Measurements from ENCODE around the gene ANKRD26. TPM values are rescaled to one million over a fixed set of nuclear protein-coding genes. Genes with fewer than 3 reads are reported as not detected.

Gene ANKRD26
- total RNA-seq, 2 experiments from 2014 or later, result 6.2 to 6.6 TPM

DNA sequence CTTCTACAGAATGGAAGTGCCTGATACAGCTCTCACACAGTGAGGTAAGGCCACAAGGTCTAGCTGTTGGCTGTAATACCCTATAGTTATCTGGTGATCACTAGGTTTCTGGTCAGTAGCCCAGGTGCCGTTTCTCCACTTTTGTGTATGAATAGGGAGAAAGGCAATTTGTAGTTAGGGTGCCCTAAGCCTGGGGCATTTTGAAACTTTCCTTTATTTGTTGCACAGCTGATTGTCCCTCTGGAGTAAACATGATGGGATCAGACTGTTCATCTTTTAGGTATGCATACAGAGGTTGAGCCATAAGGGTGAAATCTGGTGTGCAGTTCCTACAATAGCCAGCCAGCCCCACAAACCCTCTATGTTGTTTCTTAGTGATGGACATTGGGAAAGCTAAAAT is 112.4 kb downstream of the ANKRD26 start:
- Mint-ChIP-seq H3K27me3 (no peaks in the 10 kb centered on the region), H3K9me3 (no peaks in the 10 kb centered on the region), H3K27ac (no peak overlapping the region), H3K4me3 (no peak overlapping the region), H3K4me1 (ENCODE audit: low read depth) (no peaks in the 10 kb centered on the region), H3K36me3 (ENCODE audit: low read depth) (peaks cover 10% of the 10 kb centered on the region)
- H3K4me3 ChIP-seq (ENCODE audit: low read length), result no peak overlapping the region
- no peaks in the 10 kb centered on the region for H3K27me3 ChIP-seq (ENCODE audit: control insufficient read depth in 1 of 2, insufficient read depth in 2 of 2, low read length in 2 of 2)
- TF ChIP-seq, protein P1, sequence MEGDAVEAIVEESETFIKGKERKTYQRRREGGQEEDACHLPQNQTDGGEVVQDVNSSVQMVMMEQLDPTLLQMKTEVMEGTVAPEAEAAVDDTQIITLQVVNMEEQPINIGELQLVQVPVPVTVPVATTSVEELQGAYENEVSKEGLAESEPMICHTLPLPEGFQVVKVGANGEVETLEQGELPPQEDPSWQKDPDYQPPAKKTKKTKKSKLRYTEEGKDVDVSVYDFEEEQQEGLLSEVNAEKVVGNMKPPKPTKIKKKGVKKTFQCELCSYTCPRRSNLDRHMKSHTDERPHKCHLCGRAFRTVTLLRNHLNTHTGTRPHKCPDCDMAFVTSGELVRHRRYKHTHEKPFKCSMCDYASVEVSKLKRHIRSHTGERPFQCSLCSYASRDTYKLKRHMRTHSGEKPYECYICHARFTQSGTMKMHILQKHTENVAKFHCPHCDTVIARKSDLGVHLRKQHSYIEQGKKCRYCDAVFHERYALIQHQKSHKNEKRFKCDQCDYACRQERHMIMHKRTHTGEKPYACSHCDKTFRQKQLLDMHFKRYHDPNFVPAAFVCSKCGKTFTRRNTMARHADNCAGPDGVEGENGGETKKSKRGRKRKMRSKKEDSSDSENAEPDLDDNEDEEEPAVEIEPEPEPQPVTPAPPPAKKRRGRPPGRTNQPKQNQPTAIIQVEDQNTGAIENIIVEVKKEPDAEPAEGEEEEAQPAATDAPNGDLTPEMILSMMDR (IDR thresholded peaks at IDR 0.05), result no peak
- DNase-seq (no peak), ATAC-seq (ENCODE audit: poor library complexity) (no peak)
- H3K27ac ChIP-seq (ENCODE audit: low read depth in 1 of 2, low read length in 2 of 2), result no peak overlapping the region
- no peaks in the 10 kb centered on the region for H3K4me1 ChIP-seq (ENCODE audit: insufficient read depth, low read length)
- no peaks in the 10 kb centered on the region for H3K9me3 ChIP-seq (ENCODE audit: control insufficient read depth in 1 of 2, insufficient read depth in 1 of 2, low read length in 2 of 2)
- CTCF ChIA-PET, result no interaction called here
- POLR2A ChIA-PET, result no interaction called here
- intact Hi-C loops (cut with DNase I, micrococcal nuclease), result no loop called here
- H3K36me3 ChIP-seq (ENCODE audit: insufficient read depth, low read length), result no peaks in the 10 kb centered on the region

DNA sequence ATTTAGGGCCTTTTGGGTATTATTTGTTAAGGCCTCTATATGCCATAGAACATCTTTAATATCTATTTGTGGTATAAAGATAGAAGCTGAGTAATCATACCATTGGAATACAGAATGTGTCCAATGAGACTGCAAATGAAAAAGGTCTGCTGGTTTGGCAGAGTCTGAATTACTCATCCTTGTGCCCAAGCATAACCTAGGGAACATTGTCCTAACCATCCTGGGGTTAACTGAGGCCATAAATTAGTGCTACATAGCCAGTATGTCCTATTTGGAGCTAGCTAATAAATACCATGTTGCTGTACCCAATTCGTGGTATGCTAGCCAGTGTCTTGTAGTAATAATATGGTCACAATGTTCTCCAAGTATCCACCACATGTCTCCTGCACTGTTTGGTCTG is 117.1 kb downstream of the ANKRD26 start:
- H3K4me1 ChIP-seq (ENCODE audit: insufficient read depth, low read length), result no peaks in the 10 kb centered on the region
- Mint-ChIP-seq H3K36me3 (ENCODE audit: low read depth) (peaks cover 8% of the 10 kb centered on the region), H3K4me1 (ENCODE audit: low read depth) (no peaks in the 10 kb centered on the region), H3K9me3 (no peaks in the 10 kb centered on the region), H3K4me3 (no peak overlapping the region), H3K27ac (no peak overlapping the region), H3K27me3 (no peaks in the 10 kb centered on the region)
- no peak for ATAC-seq (ENCODE audit: poor library complexity)
- no peak overlapping the region for H3K27ac ChIP-seq (ENCODE audit: low read depth in 1 of 2, low read length in 2 of 2)
- ChIA-PET CTCF (no interaction called here), POLR2A (no interaction called here)
- no peaks in the 10 kb centered on the region for H3K9me3 ChIP-seq (ENCODE audit: control insufficient read depth in 1 of 2, insufficient read depth in 1 of 2, low read length in 2 of 2)
- DNase-seq, result no peak
- H3K4me3 ChIP-seq (ENCODE audit: low read length), result no peak overlapping the region
- intact Hi-C loops (cut with DNase I, micrococcal nuclease), result no loop called here
- TF ChIP-seq, protein P1 (IDR thresholded peaks at IDR 0.05), result no peak
- H3K36me3 ChIP-seq (ENCODE audit: insufficient read depth, low read length), result no peaks in the 10 kb centered on the region
- H3K27me3 ChIP-seq (ENCODE audit: control insufficient read depth in 1 of 2, insufficient read depth in 2 of 2, low read length in 2 of 2), result no peaks in the 10 kb centered on the region

DNA sequence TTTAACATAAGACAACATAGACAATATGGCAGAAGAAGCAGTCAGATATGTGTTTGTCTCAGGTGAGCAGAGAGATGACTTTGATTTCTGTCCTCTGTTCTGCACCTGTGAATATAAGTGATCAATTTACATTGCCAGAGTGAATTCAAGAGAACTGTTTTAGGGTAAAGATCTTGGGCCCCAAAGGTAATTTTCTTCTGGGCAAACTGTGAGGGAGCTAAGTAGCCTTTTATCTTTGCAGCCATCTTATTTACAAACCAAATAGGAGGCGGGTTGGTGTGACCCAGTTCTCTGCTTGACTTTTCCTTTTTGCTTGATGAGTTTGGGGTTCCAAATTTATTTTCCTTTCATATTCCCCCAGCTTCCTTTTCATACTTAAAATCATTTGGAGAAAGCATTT is 118.2 kb downstream of the ANKRD26 start:
- POLR2A ChIA-PET, result no interaction called here
- no peaks in the 10 kb centered on the region for H3K4me1 Mint-ChIP-seq (ENCODE audit: low read depth)
- CTCF ChIA-PET, result no interaction called here
- no peak overlapping the region for H3K27ac Mint-ChIP-seq
- H3K9me3 ChIP-seq (ENCODE audit: control insufficient read depth in 1 of 2, insufficient read depth in 1 of 2, low read length in 2 of 2), result no peaks in the 10 kb centered on the region
- H3K27ac ChIP-seq (ENCODE audit: low read depth in 1 of 2, low read length in 2 of 2), result no peak overlapping the region
- intact Hi-C loops (cut with DNase I, micrococcal nuclease), result no loop called here
- no peak for ATAC-seq (ENCODE audit: poor library complexity)
- no peaks in the 10 kb centered on the region for H3K27me3 ChIP-seq (ENCODE audit: control insufficient read depth in 1 of 2, insufficient read depth in 2 of 2, low read length in 2 of 2)
- no peaks in the 10 kb centered on the region for H3K27me3 Mint-ChIP-seq
- no peaks in the 10 kb centered on the region for H3K9me3 Mint-ChIP-seq
- peaks cover 8% of the 10 kb centered on the region for H3K36me3 Mint-ChIP-seq (ENCODE audit: low read depth)
- no peaks in the 10 kb centered on the region for H3K36me3 ChIP-seq (ENCODE audit: insufficient read depth, low read length)
- TF ChIP-seq, protein P1 (IDR thresholded peaks at IDR 0.05), result no peak
- no peak for DNase-seq
- no peak overlapping the region for H3K4me3 ChIP-seq (ENCODE audit: low read length)
- no peaks in the 10 kb centered on the region for H3K4me1 ChIP-seq (ENCODE audit: insufficient read depth, low read length)
- H3K4me3 Mint-ChIP-seq, result no peak overlapping the region

Data from CD4-positive, alpha-beta T cell (primary cell).